Keratinocyte (primary cell): ENCODE measurements around the gene MAEA. TPM values are rescaled to one million over a fixed set of nuclear protein-coding genes. Genes with fewer than 3 reads are reported as not detected.

Experiments used
- DNase-seq: peaks from one replicate; pipeline ENCODE4 v3.0.0-alpha.2; 2011; ENCODE audit warnings: low read depth, missing footprints, low spot score
- FAIRE-seq: peaks from 2 replicates; lab custom pipeline; 2011; peaks lifted over from hg19 to GRCh38; lab: Jason Lieb, UNC
- H2AFZ ChIP-seq: 2 replicates; pipeline ENCODE4 v1.6.0; 2012; ENCODE audit warnings: low read length, control low read depth, inconsistent platforms; ENCODE audit not compliant: control insufficient read depth
- H3K27ac ChIP-seq: 2 replicates; pipeline ENCODE4 v1.5.1; 2011; ENCODE audit warnings: low read length; ENCODE audit not compliant: control insufficient read depth, insufficient read depth
- H3K27me3 ChIP-seq: 3 replicates; pipeline ENCODE4 v1.6.0; 2011; ENCODE audit warnings: low read length; ENCODE audit not compliant: control insufficient read depth, insufficient read depth; ENCODE audit errors: extremely low read depth
- H3K36me3 ChIP-seq, 2 experiments: 2 replicates in 1 of 2; 3 replicates in 1 of 2; pipeline ENCODE4 v1.5.1; 2011; ENCODE audit warnings: low read length in 2 of 2, mild to moderate bottlenecking in 1 of 2; ENCODE audit not compliant: control insufficient read depth in 2 of 2, insufficient read depth in 2 of 2; ENCODE audit errors: extremely low read depth in 1 of 2
- H3K4me1 ChIP-seq: 3 replicates; pipeline ENCODE4 v1.5.1; 2011; ENCODE audit warnings: low read length; ENCODE audit not compliant: control insufficient read depth, insufficient read depth; ENCODE audit errors: extremely low read depth
- H3K4me2 ChIP-seq: 3 replicates; pipeline ENCODE4 v1.6.0; 2011; ENCODE audit warnings: low read depth, low read length; ENCODE audit not compliant: control insufficient read depth, insufficient read depth; ENCODE audit errors: extremely low read depth
- H3K4me3 ChIP-seq, 3 experiments: fragments of 200-600 bp in 1 of 3; sonication (generic) in 1 of 3; 2 replicates in 2 of 3; 3 replicates in 1 of 3; pipeline ENCODE4 v1.5.1; 2011 to 2016; ENCODE audit warnings: low read length in 3 of 3, mild to moderate bottlenecking in 3 of 3, control low read depth in 2 of 3, inconsistent platforms in 1 of 3, low read depth in 1 of 3, mixed read lengths in 1 of 3, mixed run types in 1 of 3, moderate library complexity in 1 of 3; ENCODE audit not compliant: control insufficient read depth in 2 of 3, insufficient read depth in 2 of 3; ENCODE audit errors: extremely low read depth in 1 of 3
- H3K79me2 ChIP-seq: 2 replicates; pipeline ENCODE4 v1.6.0; 2012; ENCODE audit warnings: low read length; ENCODE audit not compliant: control insufficient read depth, insufficient read depth
- H3K9ac ChIP-seq: 3 replicates; pipeline ENCODE4 v1.6.0; 2011; ENCODE audit warnings: low read length; ENCODE audit not compliant: control insufficient read depth, insufficient read depth; ENCODE audit errors: extremely low read depth
- H3K9me1 ChIP-seq: 3 replicates; pipeline ENCODE4 v1.6.0; 2011; ENCODE audit warnings: low read length; ENCODE audit not compliant: control insufficient read depth, insufficient read depth; ENCODE audit errors: extremely low read depth
- H3K9me3 ChIP-seq: 2 replicates; pipeline ENCODE4 v1.5.1; 2012; ENCODE audit warnings: low read depth, low read length; ENCODE audit not compliant: control insufficient read depth
- H4K20me1 ChIP-seq: 3 replicates; pipeline ENCODE4 v1.6.0; 2011; ENCODE audit warnings: low read length; ENCODE audit not compliant: control insufficient read depth, insufficient read depth; ENCODE audit errors: extremely low read depth
- EZH2 ChIP-seq: IDR thresholded peaks from one replicate; pipeline ENCODE4 v1.6.1; 2012; ENCODE audit warnings: inconsistent platforms, mild to moderate bottlenecking, low read length, moderate library complexity
- dilution Hi-C: fragments of 300-500 bp; cut with MboI; formaldehyde crosslinking; loops from one replicate; pipeline ENCODE4 v1.7.0; 2020; ENCODE audit warnings: low sequenced_read_pairs; ENCODE audit not compliant: extremely low pct_ligation_motif_present
- polyA plus RNA-seq, 5 experiments: library from polyadenylated mRNA; depleted of rRNA in 3 of 5; stranded (reverse) in 3 of 5; stranded (forward) in 1 of 5; unstranded in 1 of 5; fragments of >200 nt; gene quantifications; 1 replicate in 1 of 5; 2 replicates in 3 of 5; 3 replicates in 1 of 5; pipeline versions ENCODE4 v1.2.1 to v1.2.3, GENCODE V29; 2011 to 2012; ENCODE audit warnings: missing spikeins in 2 of 5, low read depth in 1 of 5, low replicate concordance in 1 of 5
- TF ChIP-seq, protein P1 (sequence below), 3 experiments: IDR thresholded peaks in 1 of 3; conservative IDR thresholded peaks in 1 of 3; optimal IDR thresholded peaks in 1 of 3; 2 replicates in 2 of 3; 3 replicates in 1 of 3; pipeline versions ENCODE3 to v1.5.1; 2011; ENCODE audit warnings: low read length in 3 of 3, mild to moderate bottlenecking in 3 of 3, moderate library complexity in 2 of 3, control low read depth in 1 of 3, inconsistent platforms in 1 of 3; ENCODE audit not compliant: insufficient read depth in 2 of 3; ENCODE audit errors: extremely low read depth in 1 of 3

MAEA gene
- polyA plus RNA-seq, 1 donor (not counting 4 experiments of a cell fraction or from before 2014, with no cell fraction given) = 89.7 TPM

DNA sequence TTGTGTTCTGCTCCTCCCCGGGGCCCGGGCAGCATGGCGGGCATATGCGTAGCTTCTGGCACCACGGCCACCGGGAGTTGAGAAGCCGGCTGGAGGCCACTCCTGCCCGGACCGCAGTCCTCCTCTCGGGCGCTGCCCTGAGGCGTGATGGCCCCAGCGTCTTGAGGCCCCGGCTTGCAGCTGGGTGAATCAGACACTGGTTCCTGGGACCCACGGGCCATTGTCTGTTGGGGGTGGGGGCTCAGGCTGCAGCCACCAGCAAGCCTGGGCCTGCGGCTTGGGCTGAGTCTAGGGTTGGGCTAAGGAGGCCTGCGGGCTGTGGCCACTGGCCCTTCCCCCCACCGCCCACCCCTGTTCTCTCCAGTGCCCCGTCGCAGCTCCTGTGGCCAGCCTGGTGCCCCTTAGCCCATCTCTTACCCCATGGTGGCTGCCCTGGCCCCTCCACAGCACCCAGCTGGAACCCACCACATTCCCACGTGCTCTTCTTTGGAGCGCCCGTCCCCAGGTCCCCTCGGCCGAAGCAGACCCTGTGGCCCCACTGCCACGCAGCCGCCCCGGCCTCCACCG, 50.6 kb downstream of the MAEA start:
- DNase-seq = no peak
- no peaks in the 10 kb centered on the region for H3K4me1 ChIP-seq
- no peak overlapping the region for H3K4me3 ChIP-seq
- H3K79me2 ChIP-seq = no peaks in the 10 kb centered on the region
- no peaks in the 10 kb centered on the region for H3K27me3 ChIP-seq
- no peak overlapping the region for H2AFZ ChIP-seq
- no peak overlapping the region for H3K9ac ChIP-seq
- TF ChIP-seq, protein P1, sequence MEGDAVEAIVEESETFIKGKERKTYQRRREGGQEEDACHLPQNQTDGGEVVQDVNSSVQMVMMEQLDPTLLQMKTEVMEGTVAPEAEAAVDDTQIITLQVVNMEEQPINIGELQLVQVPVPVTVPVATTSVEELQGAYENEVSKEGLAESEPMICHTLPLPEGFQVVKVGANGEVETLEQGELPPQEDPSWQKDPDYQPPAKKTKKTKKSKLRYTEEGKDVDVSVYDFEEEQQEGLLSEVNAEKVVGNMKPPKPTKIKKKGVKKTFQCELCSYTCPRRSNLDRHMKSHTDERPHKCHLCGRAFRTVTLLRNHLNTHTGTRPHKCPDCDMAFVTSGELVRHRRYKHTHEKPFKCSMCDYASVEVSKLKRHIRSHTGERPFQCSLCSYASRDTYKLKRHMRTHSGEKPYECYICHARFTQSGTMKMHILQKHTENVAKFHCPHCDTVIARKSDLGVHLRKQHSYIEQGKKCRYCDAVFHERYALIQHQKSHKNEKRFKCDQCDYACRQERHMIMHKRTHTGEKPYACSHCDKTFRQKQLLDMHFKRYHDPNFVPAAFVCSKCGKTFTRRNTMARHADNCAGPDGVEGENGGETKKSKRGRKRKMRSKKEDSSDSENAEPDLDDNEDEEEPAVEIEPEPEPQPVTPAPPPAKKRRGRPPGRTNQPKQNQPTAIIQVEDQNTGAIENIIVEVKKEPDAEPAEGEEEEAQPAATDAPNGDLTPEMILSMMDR (optimal IDR thresholded peaks at IDR 0.05 in 1 of 3, IDR thresholded peaks at IDR 0.05 in 1 of 3, conservative IDR thresholded peaks at IDR 0.05 in 1 of 3; ENCODE audit: extremely low read depth in 1 of 3, insufficient read depth in 2 of 3, low read length in 3 of 3) = no peak
- TF ChIP-seq EZH2 = no peak
- no peaks in the 10 kb centered on the region for H3K9me1 ChIP-seq
- dilution Hi-C loops = no loop called here
- no peak overlapping the region for H3K4me2 ChIP-seq
- H3K36me3 ChIP-seq = peaks cover 45 to 47% of the 10 kb centered on the region in 2 experiments
- H3K9me3 ChIP-seq = peaks cover 9% of the 10 kb centered on the region
- no peaks in the 10 kb centered on the region for H4K20me1 ChIP-seq
- no peak for FAIRE-seq
- no peak overlapping the region for H3K27ac ChIP-seq

GRCh38 chr4:1340861-1341260, 51.2 kb downstream of the MAEA start:
- Histone ChIP-seq H3K4me2 (no peak overlapping the region), H3K9me3 (peaks cover 9% of the 10 kb centered on the region), H3K36me3 (peaks cover 45 to 47% of the 10 kb centered on the region in 2 experiments), H3K4me3 (no peak overlapping the region), H3K79me2 (peaks cover 2% of the 10 kb centered on the region), H3K9ac (no peak overlapping the region), H3K27ac (no peak overlapping the region), H2AFZ (no peak overlapping the region), H3K4me1 (no peaks in the 10 kb centered on the region), H3K9me1 (no peaks in the 10 kb centered on the region), H4K20me1 (no peaks in the 10 kb centered on the region), H3K27me3 (no peaks in the 10 kb centered on the region)
- dilution Hi-C loops = no loop called here
- TF ChIP-seq, protein P1 (optimal IDR thresholded peaks at IDR 0.05 in 1 of 3, IDR thresholded peaks at IDR 0.05 in 1 of 3, conservative IDR thresholded peaks at IDR 0.05 in 1 of 3; ENCODE audit: extremely low read depth in 1 of 3, insufficient read depth in 2 of 3, low read length in 3 of 3) = no peak
- TF ChIP-seq EZH2 = no peak
- DNase-seq (no peak), FAIRE-seq (no peak)
